Cardiac muscle cell (in vitro differentiated cells and primary cell): ENCODE results near the gene AQP7. TPM values are rescaled to one million over a fixed set of nuclear protein-coding genes. Genes with fewer than 3 reads are reported as not detected.

ENCODE experiments used
- DNase-seq, 2 donors: peaks; one replicate each; pipeline versions ENCODE4 v3.0.0 to v3.0.0-alpha.2; 2010 to 2017; ENCODE audit warnings: low read depth in 1 of 2, low spot score in 1 of 2
- H3K27ac ChIP-seq: fragments of 200-600 bp; sonication (generic); 2 replicates; pipeline ENCODE4 v1.5.1; 2016
- H3K27me3 ChIP-seq: fragments of 200-600 bp; sonication (generic); 2 replicates; pipeline ENCODE4 v1.6.0; 2016; ENCODE audit warnings: control low read depth
- H3K36me3 ChIP-seq: fragments of 200-600 bp; sonication (generic); 2 replicates; pipeline ENCODE4 v1.5.1; 2016; ENCODE audit warnings: control low read depth
- H3K4me1 ChIP-seq: fragments of 200-600 bp; sonication (generic); 2 replicates; pipeline ENCODE4 v1.8.1; 2017; ENCODE audit warnings: low read depth, mild to moderate bottlenecking, mixed run types
- H3K4me3 ChIP-seq: fragments of 200-600 bp; sonication (generic); 2 replicates; pipeline ENCODE4 v1.5.1; 2016; ENCODE audit warnings: mild to moderate bottlenecking
- H3K9me3 ChIP-seq: fragments of 200-600 bp; sonication (generic); 2 replicates; pipeline ENCODE4 v1.5.1; 2017; ENCODE audit warnings: low read depth, mild to moderate bottlenecking, control low read depth
- CTCF ChIP-seq: IDR thresholded peaks from 2 replicates; pipeline ENCODE4 v1.5.1; 2012; ENCODE audit warnings: low read depth, mild to moderate bottlenecking, low read length
- polyA plus RNA-seq: library from polyadenylated mRNA; unstranded; fragments of >200 nt; fragmentation: Nextera tagmentation; extraction: Ambion mirVana; gene quantifications from 2 replicates; pipeline ENCODE4 v1.2.1, GENCODE V29; 2016
- total RNA-seq: library from RNA; depleted of rRNA; stranded (reverse); fragments of >200 nt; gene quantifications from 2 replicates; pipeline ENCODE4 v1.2.3, GENCODE V29; 2016

The AQP7 gene
- total and polyA plus RNA-seq, 2 experiments from 2014 or later, result 4.2 to 5.5 TPM

- Histone ChIP-seq H3K27ac (no peak overlapping the region), H3K27me3 (no peaks in the 10 kb centered on the region), H3K9me3 (no peaks in the 10 kb centered on the region), H3K36me3 (no peaks in the 10 kb centered on the region), H3K4me3 (no peak overlapping the region), H3K4me1 (no peaks in the 10 kb centered on the region)
- no peak for DNase-seq
- no peak for TF ChIP-seq CTCF
These were observed 17.4 kb upstream of the AQP7 start for GRCh38 chr9:33419708-33420303.

- Histone ChIP-seq H3K27ac (no peak overlapping the region), H3K27me3 (no peaks in the 10 kb centered on the region), H3K9me3 (no peaks in the 10 kb centered on the region), H3K4me1 (no peaks in the 10 kb centered on the region), H3K36me3 (no peaks in the 10 kb centered on the region), H3K4me3 (no peak overlapping the region)
- TF ChIP-seq CTCF, result no peak
- DNase-seq, result no peak
These were observed 15.7 kb upstream of the AQP7 start for GRCh38 chr9:33418090-33418489.

GRCh38 chr9:33416996-33417395 is 14.6 kb upstream of the AQP7 start:
- H3K9me3 ChIP-seq, result no peaks in the 10 kb centered on the region
- TF ChIP-seq CTCF, result no peak
- H3K36me3 ChIP-seq, result no peaks in the 10 kb centered on the region
- no peak overlapping the region for H3K4me3 ChIP-seq
- no peaks in the 10 kb centered on the region for H3K27me3 ChIP-seq
- no peak overlapping the region for H3K27ac ChIP-seq
- H3K4me1 ChIP-seq, result no peaks in the 10 kb centered on the region
- DNase-seq, result no peak

GRCh38 chr9:33415501-33416038 is 13.2 kb upstream of the AQP7 start:
- TF ChIP-seq CTCF, result peak; percentile 87
- peak; percentile 52 to 78 for DNase-seq
- Histone ChIP-seq H3K9me3 (no peaks in the 10 kb centered on the region), H3K4me1 (no peaks in the 10 kb centered on the region), H3K27ac (no peak overlapping the region), H3K36me3 (no peaks in the 10 kb centered on the region), H3K4me3 (no peak overlapping the region), H3K27me3 (no peaks in the 10 kb centered on the region)

- H3K27me3 ChIP-seq, result no peaks in the 10 kb centered on the region
- TF ChIP-seq CTCF, result no peak
- H3K36me3 ChIP-seq, result no peaks in the 10 kb centered on the region
- DNase-seq, result no peak
- no peaks in the 10 kb centered on the region for H3K4me1 ChIP-seq
- H3K27ac ChIP-seq, result no peak overlapping the region
- H3K9me3 ChIP-seq, result no peaks in the 10 kb centered on the region
- no peak overlapping the region for H3K4me3 ChIP-seq
These were observed 12.6 kb upstream of the AQP7 start for GRCh38 chr9:33414889-33415500.
